Smooth muscle cell of bladder (primary cell): ENCODE measurements around the gene KRT6A. TPM values are rescaled to one million over a fixed set of nuclear protein-coding genes. Genes with fewer than 3 reads are reported as not detected.

ENCODE experiments used
- total RNA-seq: library from RNA; depleted of rRNA; stranded (reverse); fragments of >200 nt; gene quantifications from 2 replicates; pipeline ENCODE4 v1.2.3, GENCODE V29; 2014

KRT6A gene
- total RNA-seq = 3.7 and 22.8 TPM in 2 replicates

DNA sequence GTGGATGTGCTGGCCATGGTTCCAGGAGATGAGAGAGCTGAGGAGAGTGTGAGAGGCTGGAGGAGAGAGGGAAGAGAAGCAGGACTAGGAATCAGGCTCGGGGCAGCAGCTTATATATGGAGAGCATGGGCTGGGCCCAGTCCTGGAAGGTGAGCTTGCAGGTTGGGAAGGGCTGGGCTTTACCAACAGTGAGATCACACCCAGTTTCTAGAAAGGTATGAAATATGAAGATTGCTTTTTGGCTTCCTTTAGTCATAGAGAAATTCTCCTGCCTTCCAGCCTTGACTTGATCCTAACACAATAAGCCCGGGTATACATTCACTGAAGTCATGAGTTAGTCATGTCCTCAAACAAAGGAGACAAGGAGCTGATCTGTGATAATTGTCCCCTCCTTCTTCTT lies at the start of gene KRT6A:
KRT6A (minus strand) TSS at position 86 of the 400 bp plus-strand sequence; CDS start at position 17, 69 bp downstream.

GRCh38 chr12:52519826-52520662 lies 27.0 kb upstream of the KRT6A start, which contains the start of gene KRT5:
Gene KRT5, minus strand, starts transcription at chr12:52520394. Its CDS starts 98 bp downstream, at chr12:52520296.

DNA sequence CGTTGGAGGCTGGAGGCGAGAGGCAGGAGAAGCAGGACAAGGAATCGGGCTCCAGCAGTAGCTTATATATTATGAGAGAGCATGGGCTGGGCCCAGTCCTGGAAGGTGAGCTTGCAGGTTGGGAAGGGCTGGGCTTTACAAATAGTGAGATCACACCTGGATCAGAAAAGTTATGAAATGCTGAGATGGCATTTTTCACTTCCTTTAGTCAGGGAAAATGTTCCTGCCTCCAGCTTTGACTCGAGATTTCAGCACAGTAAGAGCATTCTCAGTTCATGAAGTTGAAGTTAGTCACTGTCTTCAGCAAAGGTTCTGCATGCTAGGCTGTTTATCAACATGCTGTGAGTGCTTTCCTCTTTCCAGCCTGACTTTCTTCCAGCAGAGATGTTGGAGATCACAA lies 19.3 kb downstream of the KRT6A start, which contains the start of gene KRT6C:
KRT6C (minus strand) TSS at position 38 of the 400 bp plus-strand sequence. CDS start 68 bp downstream, outside the sequence.

DNA sequence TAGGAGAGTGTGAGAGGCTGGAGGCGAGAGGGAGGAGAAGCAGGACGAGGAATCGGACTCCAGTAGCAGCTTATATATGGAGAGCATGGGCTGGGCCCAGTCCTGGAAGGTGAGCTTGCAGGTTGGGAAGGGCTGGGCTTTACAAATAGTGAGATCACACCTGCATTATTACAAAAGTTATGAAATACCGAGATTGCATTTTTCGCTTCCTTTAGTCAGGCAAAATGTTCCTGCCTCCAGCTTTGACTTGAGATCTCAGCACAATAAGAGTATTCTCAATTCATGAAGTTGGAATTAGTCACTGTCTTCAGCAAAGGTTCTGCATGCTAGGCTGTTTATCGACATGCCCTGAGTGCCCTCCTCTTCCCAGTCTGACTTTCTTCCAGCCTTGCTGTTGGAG lies 41.0 kb downstream of the KRT6A start, which contains the start of gene KRT6B:
KRT6B (minus strand) TSS at position 46 of the 400 bp plus-strand sequence. CDS start 68 bp downstream, outside the sequence.

Other genes starting within 250 kb of the KRT6A start
- 0.09 and 0.14 TPM in 2 replicates for gene KRT86, start 218.6 kb downstream of the KRT6A start, total RNA-seq
- under 0.01 and 0.28 TPM in 2 replicates for gene KRT81, start 201.7 kb downstream of the KRT6A start, total RNA-seq
- 0.14 TPM in 1 of 2 replicates, not detected in the other for gene KRT83, start 171.9 kb downstream of the KRT6A start, total RNA-seq
- not detected in 2 replicates for gene KRT85, start 125.8 kb downstream of the KRT6A start, total RNA-seq
- not detected in 2 replicates for gene KRT84, start 107.6 kb downstream of the KRT6A start, total RNA-seq
- gene KRT82, start 86.9 kb downstream of the KRT6A start, total RNA-seq = not detected in 2 replicates
- not detected in 2 replicates for gene KRT75, start 58.9 kb downstream of the KRT6A start, total RNA-seq
- gene KRT6B, start 41.1 kb downstream of the KRT6A start, total RNA-seq = 0.14 and 0.18 TPM in 2 replicates
- gene KRT6C, start 19.5 kb downstream of the KRT6A start, total RNA-seq = not detected in 2 replicates
- 1.3 and 2.3 TPM in 2 replicates for gene KRT5, start 27.1 kb upstream of the KRT6A start, total RNA-seq
- gene KRT71, start 59.9 kb upstream of the KRT6A start, total RNA-seq = not detected in 2 replicates
- not detected in 2 replicates for gene KRT74, start 80.6 kb upstream of the KRT6A start, total RNA-seq
- not detected in 2 replicates for gene KRT72, start 108.2 kb upstream of the KRT6A start, total RNA-seq
- not detected in 2 replicates for gene KRT73, start 125.3 kb upstream of the KRT6A start, total RNA-seq
- gene KRT2, start 159.0 kb upstream of the KRT6A start, total RNA-seq = not detected in 2 replicates
- not detected in 2 replicates for gene KRT1, start 187.2 kb upstream of the KRT6A start, total RNA-seq
- not detected in 2 replicates for gene KRT77, start 210.3 kb upstream of the KRT6A start, total RNA-seq